HFFc6 (cell line): ENCODE results near the gene ZNF524. TPM values are rescaled to one million over a fixed set of nuclear protein-coding genes. Genes with fewer than 3 reads are reported as not detected.

Source experiments
- DNase-seq: peaks from one replicate; pipeline ENCODE4 v3.0.0-alpha.2; 2018
- H3K27ac Mint-ChIP-seq: 2 replicates; pipeline ENCODE4 v1.8.0; 2020; ENCODE audit warnings: mild to moderate bottlenecking, mixed read lengths
- H3K27me3 Mint-ChIP-seq: 2 replicates; pipeline ENCODE4 v1.8.0; 2021; ENCODE audit warnings: mild to moderate bottlenecking, moderate library complexity, mixed read lengths; ENCODE audit not compliant: insufficient read depth
- H3K36me3 Mint-ChIP-seq: 2 replicates; pipeline ENCODE4 v1.8.0; 2021; ENCODE audit warnings: low read depth, mixed read lengths
- H3K4me1 Mint-ChIP-seq: 2 replicates; pipeline ENCODE4 v1.8.0; 2020; ENCODE audit warnings: low read depth, mixed read lengths
- H3K4me3 Mint-ChIP-seq: 2 replicates; pipeline ENCODE4 v1.8.0; 2020; ENCODE audit warnings: mild to moderate bottlenecking, moderate library complexity, mixed read lengths
- H3K9me3 Mint-ChIP-seq: 2 replicates; pipeline ENCODE4 v1.8.0; 2020; ENCODE audit warnings: mild to moderate bottlenecking, mixed read lengths
- total RNA-seq, 6 experiments: library from RNA; stranded (reverse); fragmentation: NEBNext Ultra II Directional; extraction: Animal tissue kit (Norgen Biotek cat#: 25700); gene quantifications; 2 replicates in 1 of 6; 3 replicates in 5 of 6; pipeline ENCODE4 v1.2.3, GENCODE V29; 2021
- TF ChIP-seq, protein P1 (sequence below): fragments of 200-600 bp; sonication (generic); IDR thresholded peaks from 2 replicates; pipeline ENCODE4 v1.5.0; 2021; ENCODE audit warnings: antibody characterized with exemption, mild to moderate bottlenecking

Gene ZNF524
- total RNA-seq, 6 experiments from 2014 or later, result 9.3 to 12.0 (median 10.7) TPM

DNA sequence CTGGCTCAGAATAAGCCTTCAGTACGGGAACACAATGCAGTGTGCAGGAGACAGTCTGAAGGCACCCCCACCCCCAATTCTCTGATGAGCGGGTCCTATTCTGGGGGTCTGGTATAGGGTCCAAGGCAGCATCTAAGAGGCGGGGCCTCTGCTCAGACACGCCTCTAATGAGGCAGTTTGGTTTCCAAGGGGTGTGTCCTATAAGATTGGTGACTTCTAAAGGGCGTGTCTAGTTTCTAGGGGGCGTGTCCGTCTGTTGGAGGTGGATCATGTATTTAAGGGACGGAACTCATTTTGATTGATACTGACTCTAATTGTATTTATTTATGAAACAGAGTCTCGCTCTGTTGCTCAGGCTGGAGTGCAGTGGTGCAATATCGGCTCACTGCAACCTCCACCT lies 9.5 kb upstream of the ZNF524 start:
- DNase-seq, result no peak
- peaks cover 24% of the 10 kb centered on the region for H3K36me3 Mint-ChIP-seq
- H3K9me3 Mint-ChIP-seq, result no peaks in the 10 kb centered on the region
- H3K4me1 Mint-ChIP-seq, result peaks cover 13% of the 10 kb centered on the region
- peaks cover 3% of the 10 kb centered on the region for H3K27me3 Mint-ChIP-seq
- H3K27ac Mint-ChIP-seq, result no peak overlapping the region
- no peak overlapping the region for H3K4me3 Mint-ChIP-seq
- TF ChIP-seq, protein P1, sequence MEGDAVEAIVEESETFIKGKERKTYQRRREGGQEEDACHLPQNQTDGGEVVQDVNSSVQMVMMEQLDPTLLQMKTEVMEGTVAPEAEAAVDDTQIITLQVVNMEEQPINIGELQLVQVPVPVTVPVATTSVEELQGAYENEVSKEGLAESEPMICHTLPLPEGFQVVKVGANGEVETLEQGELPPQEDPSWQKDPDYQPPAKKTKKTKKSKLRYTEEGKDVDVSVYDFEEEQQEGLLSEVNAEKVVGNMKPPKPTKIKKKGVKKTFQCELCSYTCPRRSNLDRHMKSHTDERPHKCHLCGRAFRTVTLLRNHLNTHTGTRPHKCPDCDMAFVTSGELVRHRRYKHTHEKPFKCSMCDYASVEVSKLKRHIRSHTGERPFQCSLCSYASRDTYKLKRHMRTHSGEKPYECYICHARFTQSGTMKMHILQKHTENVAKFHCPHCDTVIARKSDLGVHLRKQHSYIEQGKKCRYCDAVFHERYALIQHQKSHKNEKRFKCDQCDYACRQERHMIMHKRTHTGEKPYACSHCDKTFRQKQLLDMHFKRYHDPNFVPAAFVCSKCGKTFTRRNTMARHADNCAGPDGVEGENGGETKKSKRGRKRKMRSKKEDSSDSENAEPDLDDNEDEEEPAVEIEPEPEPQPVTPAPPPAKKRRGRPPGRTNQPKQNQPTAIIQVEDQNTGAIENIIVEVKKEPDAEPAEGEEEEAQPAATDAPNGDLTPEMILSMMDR, result no peak

GRCh38 chr19:55591555-55591954 lies 8.5 kb upstream of the ZNF524 start:
- no peak overlapping the region for H3K27ac Mint-ChIP-seq
- H3K4me1 Mint-ChIP-seq, result peaks cover 6% of the 10 kb centered on the region
- no peaks in the 10 kb centered on the region for H3K9me3 Mint-ChIP-seq
- H3K27me3 Mint-ChIP-seq, result peaks cover 3% of the 10 kb centered on the region
- peaks cover 33% of the 10 kb centered on the region for H3K36me3 Mint-ChIP-seq
- DNase-seq, result no peak
- TF ChIP-seq, protein P1, result no peak
- no peak overlapping the region for H3K4me3 Mint-ChIP-seq

- DNase-seq, result no peak
- Mint-ChIP-seq H3K4me1 (no peaks in the 10 kb centered on the region), H3K9me3 (no peaks in the 10 kb centered on the region), H3K36me3 (peaks cover 41% of the 10 kb centered on the region), H3K4me3 (no peak overlapping the region), H3K27me3 (peaks cover 3% of the 10 kb centered on the region; the same call in 1 of the 2 replicates), H3K27ac (no peak overlapping the region)
- TF ChIP-seq, protein P1, result no peak
Measured at GRCh38 chr19:55592391-55593090, 7.5 kb upstream of the ZNF524 start.

DNA sequence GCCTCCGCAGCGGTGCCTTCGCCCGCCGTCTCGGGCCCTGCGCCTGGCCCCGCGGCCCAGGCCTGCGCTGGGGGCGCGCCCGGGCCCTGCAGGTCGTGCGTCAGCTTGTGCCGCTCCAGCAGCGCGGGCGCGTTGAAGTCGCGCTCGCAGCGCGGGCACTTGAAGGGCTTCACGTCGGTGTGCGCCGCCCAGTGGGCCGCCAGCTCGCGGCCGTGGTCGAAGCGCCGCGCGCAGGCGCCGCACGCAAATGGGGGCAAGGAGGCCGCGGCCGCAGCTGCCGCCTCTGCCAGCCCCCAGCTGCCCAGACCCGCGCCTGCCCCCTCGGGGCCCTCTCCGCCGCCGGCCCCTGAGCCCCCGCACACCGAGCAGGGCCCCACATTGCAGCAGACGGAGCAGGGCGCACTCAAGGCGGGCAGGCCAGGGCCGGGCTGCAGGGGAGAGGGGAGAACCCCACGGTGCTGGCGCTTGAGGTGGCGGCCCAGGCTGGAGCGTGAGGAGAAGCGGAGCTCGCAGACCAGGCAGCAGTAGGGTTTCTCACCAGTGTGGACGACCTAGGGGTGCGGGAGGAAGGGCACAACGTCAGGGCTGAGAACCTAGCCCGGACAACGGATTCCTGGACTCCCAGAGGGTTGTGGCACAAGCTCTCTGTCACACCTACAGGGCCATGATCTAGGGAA lies 6.9 kb upstream of the ZNF524 start:
- H3K9me3 Mint-ChIP-seq, result no peaks in the 10 kb centered on the region
- no peaks in the 10 kb centered on the region; the same call in 1 of the 2 replicates for H3K4me1 Mint-ChIP-seq
- peaks cover 3% of the 10 kb centered on the region; the same call in 1 of the 2 replicates for H3K27me3 Mint-ChIP-seq
- no peak overlapping the region for H3K27ac Mint-ChIP-seq
- peaks cover 45% of the 10 kb centered on the region for H3K36me3 Mint-ChIP-seq
- DNase-seq, result no peak
- H3K4me3 Mint-ChIP-seq, result no peak overlapping the region
- TF ChIP-seq, protein P1, result no peak

DNA sequence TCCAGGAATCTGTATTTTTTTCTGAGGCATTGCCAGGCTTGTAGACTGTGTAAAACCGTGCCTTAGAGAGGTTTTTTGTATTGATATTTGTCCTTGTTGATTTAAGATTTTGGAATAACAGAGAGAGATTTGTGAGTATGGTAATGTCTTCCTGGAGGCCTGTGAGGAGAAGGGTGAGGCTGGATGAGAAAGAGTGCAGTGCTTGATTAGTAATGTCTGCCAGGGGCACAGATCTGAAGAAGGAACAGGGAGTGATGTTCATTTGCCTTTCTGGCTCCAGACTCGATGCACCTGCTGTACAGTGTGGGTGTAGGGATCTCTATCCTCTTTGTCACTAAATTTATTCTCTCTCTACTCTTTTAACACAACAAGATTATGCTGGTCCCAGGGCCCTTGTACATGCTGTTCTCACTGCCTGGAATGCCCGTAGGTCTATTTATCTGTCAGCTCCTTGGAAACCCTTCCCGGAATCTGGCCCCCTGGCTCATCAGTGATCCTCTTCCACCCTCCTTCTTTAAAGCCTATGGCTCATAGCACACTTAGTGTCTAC lies 5.0 kb upstream of the ZNF524 start:
- Mint-ChIP-seq H3K36me3 (peaks cover 52% of the 10 kb centered on the region), H3K27ac (no peak overlapping the region)

More for the DNA sequence above, 5.0 kb upstream of the ZNF524 start:
- Mint-ChIP-seq H3K9me3 (no peaks in the 10 kb centered on the region), H3K4me3 (no peak overlapping the region), H3K4me1 (peaks cover 7% of the 10 kb centered on the region), H3K27me3 (peaks cover 3% of the 10 kb centered on the region)
- no peak for DNase-seq
- TF ChIP-seq, protein P1, result no peak
